SJCRH30 (cell line): Measurements from ENCODE around the gene SAMD4A. TPM values are rescaled to one million over a fixed set of nuclear protein-coding genes. Genes with fewer than 3 reads are reported as not detected.
"Not testable (repeated sequence)": the region's sequence is repeated elsewhere in the genome, so short reads cannot be mapped to it uniquely, and the experiment has no call there.

Experiments
- DNase-seq, 2 experiments: peaks; one replicate each; pipeline ENCODE4 v3.0.0-alpha.2; 2015 to 2020
- H3K27ac ChIP-seq: fragments of 250-450 bp; sonication (Bioruptor Pico); 2 replicates; pipeline ENCODE4 v1.5.1; 2020; ENCODE audit warnings: mild to moderate bottlenecking, moderate library complexity
- H3K27me3 ChIP-seq: fragments of 250-450 bp; sonication (Bioruptor Pico); 2 replicates; pipeline ENCODE4 v1.5.1; 2020; ENCODE audit warnings: mild to moderate bottlenecking, moderate library complexity
- H3K36me3 ChIP-seq: fragments of 250-450 bp; sonication (Bioruptor Pico); 2 replicates; pipeline ENCODE4 v1.5.1; 2020; ENCODE audit warnings: mild to moderate bottlenecking, moderate library complexity
- H3K4me1 ChIP-seq: fragments of 250-450 bp; sonication (Bioruptor Pico); 2 replicates; pipeline ENCODE4 v1.5.1; 2020; ENCODE audit warnings: mild to moderate bottlenecking, moderate library complexity
- H3K4me3 ChIP-seq: fragments of 250-450 bp; sonication (Bioruptor Pico); 2 replicates; pipeline ENCODE4 v1.5.1; 2020; ENCODE audit warnings: mild to moderate bottlenecking, moderate library complexity
- H3K9me3 ChIP-seq: fragments of 250-450 bp; sonication (Bioruptor Pico); replicated peaks from 2 replicates; pipeline ENCODE4 v1.5.1; 2020; ENCODE audit warnings: mild to moderate bottlenecking, moderate library complexity
- total RNA-seq: library from RNA; depleted of rRNA; stranded (reverse); fragments of >200 nt; shearing (Covaris generic); gene quantifications from 2 replicates; pipeline ENCODE4 v1.2.3, GENCODE V29; 2014

The SAMD4A gene
- total RNA-seq, 1 experiment from 2014 or later, result 12.1 TPM

- H3K4me1 ChIP-seq, result peaks cover 13% of the 10 kb centered on the region
- H3K27me3 ChIP-seq, result no peaks in the 10 kb centered on the region
- no peak overlapping the region for H3K4me3 ChIP-seq
- H3K36me3 ChIP-seq, result no peaks in the 10 kb centered on the region; the same call in 1 of the 2 replicates
- H3K9me3 ChIP-seq, result no peaks in the 10 kb centered on the region
- DNase-seq, result no peak
- no peak overlapping the region for H3K27ac ChIP-seq
Observed at GRCh38 chr14:54599966-54600716, 33.2 kb downstream of the SAMD4A start.

DNA sequence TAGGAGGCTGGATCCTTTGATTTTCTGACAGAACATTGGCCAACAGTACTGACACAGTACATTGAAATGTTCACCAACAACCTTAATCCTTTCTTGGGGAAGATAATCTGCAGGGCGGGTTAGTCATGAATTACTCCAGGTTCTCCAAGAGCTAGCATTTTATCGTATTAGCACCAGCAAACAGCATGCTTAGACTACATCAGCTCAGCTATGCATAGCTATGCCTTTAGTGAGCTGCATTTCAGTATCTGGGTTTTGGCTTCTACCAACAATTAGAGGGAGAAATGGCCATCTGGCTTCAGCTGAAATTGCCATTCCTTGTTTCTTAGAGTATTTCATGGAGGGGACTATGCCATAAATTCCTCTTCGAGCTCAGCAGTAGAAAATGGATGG lies 33.8 kb downstream of the SAMD4A start:
- Histone ChIP-seq H3K4me1 (peaks cover 13% of the 10 kb centered on the region), H3K27ac (no peak overlapping the region), H3K36me3 (no peaks in the 10 kb centered on the region; the same call in 1 of the 2 replicates), H3K27me3 (no peaks in the 10 kb centered on the region), H3K4me3 (no peak overlapping the region), H3K9me3 (no peaks in the 10 kb centered on the region)
- DNase-seq, result no peak

DNA sequence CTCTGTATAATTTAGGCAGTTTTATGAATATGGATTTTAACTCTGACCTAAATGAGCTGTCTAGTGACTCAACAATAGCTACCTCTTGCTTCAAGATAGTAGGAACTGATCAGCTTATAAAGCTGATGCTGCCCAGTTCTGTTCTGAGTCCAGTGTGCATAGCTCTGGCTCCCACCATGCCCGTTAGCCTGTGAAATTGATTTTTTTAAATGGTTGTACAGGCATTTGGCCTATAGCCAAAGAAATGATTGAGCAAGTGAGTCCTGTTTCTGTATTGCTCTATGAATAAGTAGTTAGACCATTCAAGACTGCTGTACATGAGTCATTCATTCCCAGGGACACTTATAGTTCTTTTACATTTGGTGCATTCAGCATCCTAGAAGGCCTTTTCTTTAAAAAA lies 36.4 kb downstream of the SAMD4A start:
- Histone ChIP-seq H3K4me3 (no peak overlapping the region), H3K36me3 (no peaks in the 10 kb centered on the region; the same call in 1 of the 2 replicates), H3K27me3 (no peaks in the 10 kb centered on the region), H3K27ac (no peak overlapping the region), H3K4me1 (peaks cover 13% of the 10 kb centered on the region), H3K9me3 (no peaks in the 10 kb centered on the region)
- DNase-seq, result no peak

DNA sequence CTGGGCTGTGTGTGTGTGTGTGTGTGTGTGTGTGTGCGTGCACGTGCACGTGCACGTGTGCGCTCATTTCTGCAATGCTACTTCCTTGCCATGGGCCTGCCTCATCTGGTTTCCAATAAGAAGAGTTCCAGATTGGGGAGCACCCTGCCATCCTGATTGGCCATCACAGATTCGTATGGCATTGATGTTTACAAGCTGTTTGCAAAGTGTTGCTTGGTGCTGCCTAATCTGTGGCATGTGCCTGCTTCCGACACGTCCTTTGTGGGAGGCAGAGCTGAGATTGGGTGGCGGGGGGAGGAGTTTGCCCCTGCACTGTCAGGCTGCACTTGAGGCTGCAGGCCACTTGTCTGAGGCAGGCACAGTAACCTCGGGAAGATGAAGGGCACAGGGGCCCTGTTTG lies 39.2 kb downstream of the SAMD4A start:
- Histone ChIP-seq H3K4me3 (no peak overlapping the region), H3K36me3 (no peaks in the 10 kb centered on the region; the same call in 1 of the 2 replicates), H3K9me3 (no peaks in the 10 kb centered on the region), H3K27ac (no peak overlapping the region), H3K27me3 (no peaks in the 10 kb centered on the region), H3K4me1 (no peaks in the 10 kb centered on the region)
- DNase-seq, result no peak

- no peaks in the 10 kb centered on the region for H3K4me1 ChIP-seq
- no peak overlapping the region for H3K4me3 ChIP-seq
- H3K9me3 ChIP-seq, result no peaks in the 10 kb centered on the region
- no peak overlapping the region for H3K27ac ChIP-seq
- no peaks in the 10 kb centered on the region; the same call in 1 of the 2 replicates for H3K36me3 ChIP-seq
- no peaks in the 10 kb centered on the region for H3K27me3 ChIP-seq
- no peak for DNase-seq
Observed at GRCh38 chr14:54606631-54607133, 39.8 kb downstream of the SAMD4A start.

DNA sequence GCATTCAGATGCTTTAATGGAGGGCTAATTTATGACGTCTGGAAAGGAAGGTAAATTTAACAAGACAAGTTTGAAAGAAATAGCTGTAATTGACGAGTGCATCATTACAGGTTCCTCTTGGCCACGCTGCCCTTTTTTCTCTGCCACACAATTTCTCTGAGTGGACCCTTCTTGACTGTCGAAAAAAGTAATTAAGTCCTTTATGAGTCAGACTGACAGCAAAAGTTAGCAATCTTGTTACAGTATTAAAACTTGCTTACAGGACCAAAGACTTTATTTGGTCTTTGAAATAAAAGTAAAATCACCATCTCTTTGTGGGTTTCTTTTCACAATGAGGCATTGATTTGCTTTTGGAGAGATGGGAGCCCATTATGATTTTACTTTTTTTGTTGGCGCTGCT lies 42.6 kb downstream of the SAMD4A start:
- DNase-seq, result no peak
- H3K27me3 ChIP-seq, result no peaks in the 10 kb centered on the region
- no peak overlapping the region for H3K4me3 ChIP-seq
- H3K9me3 ChIP-seq, result no peaks in the 10 kb centered on the region
- no peaks in the 10 kb centered on the region for H3K36me3 ChIP-seq
- no peak overlapping the region for H3K27ac ChIP-seq
- no peaks in the 10 kb centered on the region; the same call in 1 of the 2 replicates for H3K4me1 ChIP-seq

- Histone ChIP-seq H3K36me3 (no peaks in the 10 kb centered on the region), H3K27me3 (no peaks in the 10 kb centered on the region), H3K27ac (no peak overlapping the region), H3K4me3 (no peak overlapping the region), H3K4me1 (no peaks in the 10 kb centered on the region; the same call in 1 of the 2 replicates), H3K9me3 (no peaks in the 10 kb centered on the region)
- no peak for DNase-seq
Observed at GRCh38 chr14:54610051-54610977, 43.4 kb downstream of the SAMD4A start.

- no peak overlapping the region for H3K4me3 ChIP-seq
- no peak overlapping the region for H3K27ac ChIP-seq
- H3K27me3 ChIP-seq, result no peaks in the 10 kb centered on the region
- peaks cover 4% of the 10 kb centered on the region; the same call in 1 of the 2 replicates for H3K9me3 ChIP-seq
- no peaks in the 10 kb centered on the region; the same call in 1 of the 2 replicates for H3K4me1 ChIP-seq
- DNase-seq, result no peak
- H3K36me3 ChIP-seq, result peaks cover 2% of the 10 kb centered on the region; the same call in 1 of the 2 replicates
Observed at GRCh38 chr14:54614296-54614695, 47.4 kb downstream of the SAMD4A start.

DNA sequence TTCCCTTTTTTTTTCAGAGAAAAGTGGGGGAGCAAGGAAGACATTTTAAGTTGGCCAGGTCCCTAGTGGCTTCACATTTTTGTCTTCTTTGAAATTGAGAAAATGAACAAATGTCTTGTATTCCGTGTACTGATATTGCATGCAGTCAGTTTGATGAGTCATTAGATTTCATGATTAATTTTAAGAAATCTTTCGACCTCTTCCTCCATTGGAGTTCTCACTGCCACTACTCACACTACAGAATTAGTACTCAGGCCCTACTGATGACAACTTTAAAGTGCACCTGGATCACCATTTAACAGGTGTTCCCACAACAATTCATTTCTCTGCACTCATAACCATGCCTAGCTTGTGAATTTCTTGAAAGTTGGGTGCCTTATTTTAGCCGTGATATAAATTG lies 50.5 kb downstream of the SAMD4A start:
- no peaks in the 10 kb centered on the region for H3K27me3 ChIP-seq
- DNase-seq, result no peak
- H3K4me1 ChIP-seq, result no peaks in the 10 kb centered on the region; the same call in 1 of the 2 replicates
- H3K4me3 ChIP-seq, result no peak overlapping the region
- peaks cover 2% of the 10 kb centered on the region; the same call in 1 of the 2 replicates for H3K36me3 ChIP-seq
- peaks cover 4% of the 10 kb centered on the region; the same call in 1 of the 2 replicates for H3K9me3 ChIP-seq
- no peak overlapping the region for H3K27ac ChIP-seq

DNA sequence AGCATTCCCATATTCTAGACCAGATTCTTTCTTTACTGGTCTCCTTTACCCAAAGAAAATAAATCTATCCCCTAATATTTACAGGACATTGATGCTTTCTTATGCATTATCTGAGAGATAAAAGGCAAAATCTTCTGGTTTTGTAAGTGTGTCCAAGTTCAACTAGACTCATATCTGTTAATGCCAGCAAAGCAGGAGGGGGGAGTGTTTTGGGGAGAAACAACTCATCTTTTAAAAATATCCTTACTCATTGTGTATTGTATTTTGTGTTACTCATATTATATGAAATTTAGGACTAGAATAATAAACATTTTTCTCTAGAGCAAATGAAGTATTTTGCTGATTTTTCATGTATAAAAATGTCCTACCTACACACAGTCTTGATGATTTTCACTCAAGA lies 54.8 kb downstream of the SAMD4A start:
- Histone ChIP-seq H3K27me3 (no peaks in the 10 kb centered on the region), H3K4me1 (peaks cover 6% of the 10 kb centered on the region; the same call in 1 of the 2 replicates), H3K27ac (no peak overlapping the region), H3K36me3 (peaks cover 2% of the 10 kb centered on the region; the same call in 1 of the 2 replicates), H3K9me3 (peaks cover 4% of the 10 kb centered on the region; the same call in 1 of the 2 replicates), H3K4me3 (no peak overlapping the region)
- no peak for DNase-seq

GRCh38 chr14:54622192-54622958 lies 55.4 kb downstream of the SAMD4A start:
- peaks cover 6% of the 10 kb centered on the region; the same call in 1 of the 2 replicates for H3K4me1 ChIP-seq
- peaks cover 2% of the 10 kb centered on the region; the same call in 1 of the 2 replicates for H3K36me3 ChIP-seq
- peaks cover 4% of the 10 kb centered on the region; the same call in 1 of the 2 replicates for H3K9me3 ChIP-seq
- no peak for DNase-seq
- H3K4me3 ChIP-seq, result no peak overlapping the region
- H3K27ac ChIP-seq, result no peak overlapping the region
- no peaks in the 10 kb centered on the region for H3K27me3 ChIP-seq

DNA sequence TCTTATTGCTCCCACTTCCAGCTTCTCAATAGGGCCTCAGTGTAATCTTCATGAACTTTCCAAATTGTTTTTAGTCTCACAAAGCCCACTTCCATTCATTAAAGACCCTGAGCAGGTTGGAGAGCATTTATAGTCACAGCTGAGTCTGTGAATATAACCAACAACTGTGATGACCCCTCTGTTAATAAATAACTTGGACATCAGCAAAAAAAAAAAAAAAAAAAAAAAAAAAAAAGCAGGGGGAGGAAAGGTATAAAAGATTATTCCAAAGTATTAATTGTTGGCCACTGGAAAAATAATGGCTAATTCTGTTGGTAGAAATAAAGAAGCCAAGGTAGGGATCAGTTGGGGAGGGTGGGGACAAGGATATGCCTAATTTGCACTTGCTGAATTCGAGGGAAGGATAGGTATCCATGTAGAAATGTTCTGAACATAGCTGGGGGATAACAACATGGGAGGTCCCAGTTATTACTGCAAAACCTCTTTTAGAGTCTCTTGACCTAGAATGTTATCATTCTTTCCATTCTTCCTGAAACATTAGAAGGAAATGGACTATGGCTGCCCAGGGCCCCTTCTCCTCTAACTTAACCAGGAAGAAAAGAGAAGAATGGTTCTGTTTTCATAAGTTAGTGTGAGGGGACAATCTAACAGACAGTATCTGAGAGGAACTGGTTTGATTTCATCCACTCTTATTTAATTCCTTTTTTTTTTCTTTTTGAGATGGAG lies 56.5 kb downstream of the SAMD4A start:
- Histone ChIP-seq H3K4me3 (no peak overlapping the region), H3K27me3 (no peaks in the 10 kb centered on the region), H3K27ac (no peak overlapping the region), H3K4me1 (peaks cover 6% of the 10 kb centered on the region; the same call in 1 of the 2 replicates), H3K36me3 (no peaks in the 10 kb centered on the region), H3K9me3 (no peaks in the 10 kb centered on the region)
- no peak for DNase-seq

- not testable (repeated sequence) for H3K4me1 ChIP-seq, H3K27ac ChIP-seq, DNase-seq, H3K4me3 ChIP-seq, H3K27me3 ChIP-seq, H3K36me3 ChIP-seq, H3K9me3 ChIP-seq
Observed at GRCh38 chr14:54624005-54624358, 57.1 kb downstream of the SAMD4A start.

GRCh38 chr14:54625112-54625511 lies 58.2 kb downstream of the SAMD4A start:
- H3K27ac ChIP-seq, result no peak overlapping the region
- H3K4me1 ChIP-seq, result peaks cover 6% of the 10 kb centered on the region; the same call in 1 of the 2 replicates
- no peaks in the 10 kb centered on the region for H3K27me3 ChIP-seq
- no peak for DNase-seq
- H3K36me3 ChIP-seq, result no peaks in the 10 kb centered on the region
- no peaks in the 10 kb centered on the region for H3K9me3 ChIP-seq
- no peak overlapping the region for H3K4me3 ChIP-seq
